ENCODE measurements around the gene FERMT1.

DNA sequence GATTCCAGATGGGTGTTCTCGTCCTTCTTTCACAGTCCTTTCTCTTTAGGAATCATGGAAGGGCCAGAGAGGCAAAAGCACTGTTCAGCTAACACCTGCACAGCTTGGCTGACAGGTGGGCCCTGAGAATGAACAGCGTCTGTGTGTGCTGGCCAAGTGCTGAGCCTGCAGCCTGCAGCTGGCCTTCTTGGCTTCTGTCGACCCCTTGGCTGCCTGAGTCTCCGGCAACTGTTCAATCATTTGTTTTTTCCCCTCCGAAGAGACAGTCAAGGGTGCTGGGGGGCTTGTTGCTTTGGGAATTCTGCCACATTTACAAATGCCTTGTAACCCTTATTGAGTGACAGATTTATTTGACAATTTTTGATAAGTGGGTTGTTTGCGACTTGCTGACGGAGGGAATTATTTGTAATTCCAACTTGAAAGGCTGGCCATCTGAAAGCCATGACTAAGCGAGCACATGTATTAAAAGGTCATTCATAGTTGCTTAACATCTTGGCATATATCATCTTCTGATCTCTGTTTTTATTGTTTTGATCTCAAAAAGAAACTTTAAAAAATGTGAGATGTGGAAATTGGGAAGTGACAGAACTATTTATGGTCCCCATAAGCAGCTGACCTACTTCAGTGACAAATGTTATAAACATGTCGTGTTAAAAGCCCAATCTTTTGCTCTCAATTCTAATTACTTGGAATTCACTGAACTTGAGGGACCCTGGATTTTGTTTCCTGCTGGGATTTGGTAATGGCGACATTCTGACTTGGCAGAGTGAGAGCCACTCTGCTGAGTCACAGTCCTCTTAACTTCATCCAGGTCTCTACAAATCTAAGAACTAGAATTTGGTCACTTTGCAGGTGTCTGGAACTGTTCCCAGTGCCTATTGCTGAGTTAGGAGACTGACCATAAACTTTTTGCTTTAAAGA is 41.9 kb upstream of the FERMT1 start:
- TF ChIP-seq CTCF (IDR thresholded peaks at IDR 0.05) (no peak), POLR2A (IDR thresholded peaks at IDR 0.05) (no peak)
